ENCODE results near the gene P2RY12. TPM values are rescaled to one million over a fixed set of nuclear protein-coding genes. Genes with fewer than 3 reads are reported as not detected.

Gene P2RY12
- total and polyA plus RNA-seq, 9 of the 15 experiments (the other 6 are each of a cell fraction or from before 2014, with no cell fraction given): not detected

GRCh38 chr3:151383111-151383510 lies 1.4 kb downstream of the P2RY12 start:
- H3K4me1 ChIP-seq (replicated peaks in 1 of 2; ENCODE audit: control insufficient read depth in 2 of 2, insufficient read depth in 2 of 2, low read length in 2 of 2): no peaks in the 10 kb centered on the region
- POLR2A ChIA-PET: no interaction called here
- H2AFZ ChIP-seq (ENCODE audit: low read depth, low read length): no peak overlapping the region
- no peaks in the 10 kb centered on the region for H3K9me1 ChIP-seq (ENCODE audit: control insufficient read depth, insufficient read depth, low read length)
- BruUV-seq (replicated peaks): no TSS peak
- H3K27me3 ChIP-seq (ENCODE audit: control insufficient read depth in 2 of 2, insufficient read depth in 2 of 2, low read length in 2 of 2): peaks cover 3 to 5% of the 10 kb centered on the region in 2 experiments; a peak in 4 of 5 replicates
- intact Hi-C loops (cut with micrococcal nuclease): no loop called here
- H3K36me3 ChIP-seq (ENCODE audit: control insufficient read depth, insufficient read depth, low read length): no peaks in the 10 kb centered on the region
- WGBS (ENCODE audit: insufficient coverage, low coverage, missing lambda C conversion rate): 0% methylated on average over 2 of the region's 2 CpGs
- CTCF ChIA-PET (ENCODE audit: low intra/inter-chr PET ratio): no interaction called here
- DNase-seq (ENCODE audit: extremely low read depth in 1 of 4, low spot score in 3 of 4) (no peak), FAIRE-seq (no peak), ATAC-seq (no peak)
- in situ Hi-C loops (cut with MboI): no loop called here
- H3K4me2 ChIP-seq (ENCODE audit: insufficient read depth, low read length): no peak overlapping the region
- no peaks in the 10 kb centered on the region for H4K20me1 ChIP-seq (replicated peaks; ENCODE audit: control insufficient read depth, insufficient read depth, low read length)
- H3K9me3 ChIP-seq (replicated peaks; ENCODE audit: control insufficient read depth, insufficient read depth, low read depth, low read length): no peaks in the 10 kb centered on the region
- no peak overlapping the region for H3K27ac ChIP-seq (ENCODE audit: extremely low read depth, low read depth, low read length)
- no peaks in the 10 kb centered on the region for H3K79me2 ChIP-seq (ENCODE audit: control insufficient read depth, insufficient read depth, low read length)
- no peak overlapping the region for H3K4me3 ChIP-seq
- no peak overlapping the region for H3K9ac ChIP-seq (ENCODE audit: insufficient read depth in 1 of 2, low read depth in 2 of 2, low read length in 2 of 2)
- TF ChIP-seq ARID3A (IDR thresholded peaks at IDR 0.05; ENCODE audit: borderline replicate concordance, low read depth, low read length) (no peak), GMEB1 (CRISPR knock-in tag; IDR thresholded peaks at IDR 0.05) (no peak), ZNF407 (IDR thresholded peaks at IDR 0.05; ENCODE audit: low read depth) (no peak), MED1 (CRISPR knock-in tag; IDR thresholded peaks at IDR 0.05; ENCODE audit: borderline replicate concordance) (no peak), ZNF175 (CRISPR knock-in tag; IDR thresholded peaks at IDR 0.05; ENCODE audit: low read depth) (no peak), ATF3 (IDR thresholded peaks at IDR 0.05) (no peak), ATF3 (CRISPR knock-in tag; conservative IDR thresholded peaks at IDR 0.05) (no peak), ZNF165 (CRISPR knock-in tag; IDR thresholded peaks at IDR 0.05; ENCODE audit: borderline replicate concordance) (no peak), ZC3H4 (CRISPR knock-in tag; IDR thresholded peaks at IDR 0.05; ENCODE audit: borderline replicate concordance) (no peak), HMG20B (CRISPR knock-in tag; IDR thresholded peaks at IDR 0.05) (no peak), ZNF764 (CRISPR knock-in tag; IDR thresholded peaks at IDR 0.05; ENCODE audit: low read depth) (no peak)

Data from K562 (cell line).